GM12878 (cell line): Measurements from ENCODE around the gene NAGA. TPM values are rescaled to one million over a fixed set of nuclear protein-coding genes. Genes with fewer than 3 reads are reported as not detected.

Experiments
- HDAC6 ChIP-seq: fragments of 200-600 bp; sonication (generic); IDR thresholded peaks from one replicate; pipeline ENCODE4 v1.8.0; 2017; ENCODE audit warnings: antibody characterized with exemption; ENCODE audit not compliant: unreplicated experiment
- KDM1A ChIP-seq: fragments of 200-600 bp; sonication (generic); IDR thresholded peaks from 2 replicates; pipeline ENCODE4 v1.6.1; 2016; ENCODE audit warnings: borderline replicate concordance
- RAD21 ChIP-seq: IDR thresholded peaks from 2 replicates; pipeline ENCODE4 v1.6.1; 2011; ENCODE audit warnings: mild to moderate bottlenecking, low read depth, low read length, moderate library complexity; ENCODE audit not compliant: insufficient read depth
- SMC3 ChIP-seq: IDR thresholded peaks from 2 replicates; pipeline ENCODE4 v1.6.1; 2011; ENCODE audit warnings: low read length, improper control_type of control experiment, borderline replicate concordance
- ZBTB33 ChIP-seq: fragments of 450-650 bp; IDR thresholded peaks from 2 replicates; pipeline ENCODE4 v1.6.1; 2017; ENCODE audit warnings: mild to moderate bottlenecking
- ZNF687 ChIP-seq: fragments of 450-650 bp; IDR thresholded peaks from 2 replicates; pipeline ENCODE4 v1.6.1; 2017; ENCODE audit warnings: mild to moderate bottlenecking, moderate library complexity
- polyA plus RNA-seq, 11 experiments: library from polyadenylated mRNA; depleted of rRNA in 4 of 11; unstranded in 6 of 11; stranded (reverse) in 5 of 11; fragments of >200 nt; fragmentation: Nextera tagmentation in 4 of 11; fragmentation: Illumina TruSeq in 1 of 11; extraction: Ambion mirVana in 4 of 11; extraction: Trizol in 1 of 11; gene quantifications; 1 replicate in 1 of 11; 2 replicates in 10 of 11; pipeline versions ENCODE4 v1.2.1 to v1.2.3, GENCODE V29; 2011 to 2016; ENCODE audit warnings: inconsistent platforms in 2 of 11, missing spikeins in 2 of 11, low read depth in 1 of 11
- total RNA-seq, 4 experiments: library from RNA; depleted of rRNA in 3 of 4; stranded (reverse); fragments of >200 nt in 3 of 4; fragmentation: Illumina TruSeq in 1 of 4; extraction: Trizol in 1 of 4; gene quantifications; 2 replicates each; pipeline versions ENCODE4 v1.2.1 to v1.2.3, GENCODE V29; 2013 to 2021

NAGA gene
- total and polyA plus RNA-seq, 10 of the 15 experiments (the other 5 are each of a cell fraction or from before 2014, with no cell fraction given): 9.3 to 46.0 (median 33.2) TPM

GRCh38 chr22:42114721-42115120 is 44.1 kb upstream of the NAGA start (continued):
- TF ChIP-seq ZNF687: no peak
- TF ChIP-seq KDM1A: no peak
- no peak for TF ChIP-seq HDAC6
- TF ChIP-seq RAD21: peak; percentile 17; the same call in 1 of the 2 replicates
- TF ChIP-seq ZBTB33: no peak
- TF ChIP-seq SMC3: 0 out of 2 replicates have a peak, but pooled peaks have one; percentile 15
